A549 (cell line): ENCODE data around the gene VPS18. TPM values are rescaled to one million over a fixed set of nuclear protein-coding genes. Genes with fewer than 3 reads are reported as not detected.

Experiments used
- ATAC-seq, 2 experiments: fragments of 200-7000 bp in 1 of 2; fragments of >200 bp in 1 of 2; cut with Nextera tagmentation in 1 of 2; cut with Tn5 transposase in 1 of 2; 3 replicates each; pipeline versions ENCODE4 v1.8.0 to v1.9.1; 2018 to 2020; ENCODE audit warnings: mild to moderate bottlenecking in 1 of 2, moderate library complexity in 1 of 2
- CTCF ChIA-PET: fragments of 300-600 bp; sonication (Branson Sonifier 250); formaldehyde crosslinking; extraction: SDS; loops from one replicate; lab custom pipeline; 2021; ENCODE audit warnings: antibody characterized with exemption, inconsistent platforms; lab: Yijun Ruan, JAX
- POLR2A ChIA-PET: fragments of 350-600 bp; formaldehyde crosslinking; extraction: SDS; loops from one replicate; lab custom pipeline; 2021; ENCODE audit warnings: antibody characterized with exemption, inconsistent platforms; lab: Yijun Ruan, JAX
- DNase-seq, 2 experiments: peaks; one replicate each; pipeline versions ENCODE4 v3.0.0 to v3.0.0-alpha.2; 2011 to 2016; ENCODE audit warnings: low read depth in 1 of 2, low spot score in 1 of 2
- FAIRE-seq: peaks from 2 replicates; lab custom pipeline; 2011; peaks lifted over from hg19 to GRCh38; lab: Jason Lieb, UNC
- H3K27ac ChIP-seq, 2 experiments: fragments of >200 bp; sonication (Bioruptor Twin); formaldehyde crosslinking; 3 replicates each; pipeline ENCODE4 v1.5.1; 2016 to 2017
- H3K4me1 ChIP-seq: fragments of >200 bp; sonication (Bioruptor Twin); formaldehyde crosslinking; 3 replicates; pipeline ENCODE4 v1.6.1; 2016
- H3K4me2 ChIP-seq: fragments of >200 bp; sonication (Bioruptor Twin); formaldehyde crosslinking; 3 replicates; pipeline ENCODE4 v1.6.1; 2016
- H3K4me3 ChIP-seq: fragments of >200 bp; sonication (Bioruptor Twin); formaldehyde crosslinking; 3 replicates; pipeline ENCODE4 v1.5.1; 2016
- H3K9me3 ChIP-seq: fragments of >200 bp; sonication (Bioruptor Twin); formaldehyde crosslinking; 3 replicates; pipeline ENCODE4 v1.6.1; 2016
- BHLHE40 ChIP-seq: IDR thresholded peaks from 2 replicates; pipeline ENCODE4 v1.6.1; 2012; ENCODE audit warnings: low read depth, low read length, inconsistent platforms
- CBX2 ChIP-seq: fragments of 200-600 bp; sonication (generic); IDR thresholded peaks from 2 replicates; pipeline ENCODE4 v1.6.1; 2016; ENCODE audit warnings: low read depth, mild to moderate bottlenecking, borderline replicate concordance
- CBX8 ChIP-seq: fragments of 200-600 bp; sonication (generic); IDR thresholded peaks from 2 replicates; pipeline ENCODE4 v1.6.1; 2016
- CEBPB ChIP-seq, 2 experiments: fragments of >200 bp in 1 of 2; sonication (Bioruptor Twin) in 1 of 2; formaldehyde crosslinking in 1 of 2; IDR thresholded peaks; 2 replicates each; pipeline ENCODE4 v1.6.1; 2012 to 2016
- CHD2 ChIP-seq: fragments of 150-350 bp; IDR thresholded peaks from 2 replicates; pipeline ENCODE4 v1.6.1; 2014; ENCODE audit warnings: low read length; ENCODE audit not compliant: partially characterized antibody
- ESRRA ChIP-seq: fragments of 150-350 bp; IDR thresholded peaks from 2 replicates; pipeline ENCODE4 v1.6.1; 2014; ENCODE audit warnings: mild to moderate bottlenecking, low read length, borderline replicate concordance
- FOXS1 ChIP-seq: fragments of 250-450 bp; sonication (Bioruptor Pico); IDR thresholded peaks from 2 replicates; pipeline ENCODE4 v1.5.0; 2020; ENCODE audit warnings: mild to moderate bottlenecking, moderate library complexity
- HEYL ChIP-seq: fragments of 250-450 bp; sonication (Bioruptor Pico); IDR thresholded peaks from 2 replicates; pipeline ENCODE4 v1.8.0; 2021; ENCODE audit warnings: mild to moderate bottlenecking, moderate library complexity
- HOXA7 ChIP-seq: fragments of 250-450 bp; sonication (Bioruptor Pico); IDR thresholded peaks from 2 replicates; pipeline ENCODE4 v1.5.0; 2020; ENCODE audit warnings: mild to moderate bottlenecking, moderate library complexity
- HOXB5 ChIP-seq: fragments of 250-450 bp; sonication (Bioruptor Pico); IDR thresholded peaks from 2 replicates; pipeline ENCODE4 v1.5.0; 2020; ENCODE audit warnings: mild to moderate bottlenecking, moderate library complexity
- JUN ChIP-seq, 2 experiments: fragments of >200 bp; sonication (Bioruptor Twin); formaldehyde crosslinking; IDR thresholded peaks; 2 replicates in 1 of 2; 3 replicates in 1 of 2; pipeline ENCODE4 v1.6.1; 2016 to 2017
- JUNB ChIP-seq: fragments of >200 bp; sonication (Bioruptor Twin); formaldehyde crosslinking; IDR thresholded peaks from 2 replicates; pipeline ENCODE4 v1.6.1; 2016
- MAZ ChIP-seq: fragments of 150-350 bp; IDR thresholded peaks from 2 replicates; pipeline ENCODE4 v1.6.1; 2014; ENCODE audit warnings: antibody characterized with exemption, low read depth, low read length, borderline replicate concordance
- NFE2L2 ChIP-seq: fragments of 150-350 bp; conservative IDR thresholded peaks from 2 replicates; pipeline ENCODE4 v1.6.1; 2014; ENCODE audit warnings: low read length
- NR3C1 ChIP-seq: fragments of >200 bp; sonication (Bioruptor Twin); formaldehyde crosslinking; IDR thresholded peaks from 3 replicates; pipeline ENCODE4 v1.6.1; 2017
- PHF8 ChIP-seq: fragments of 200-600 bp; sonication (generic); IDR thresholded peaks from 2 replicates; pipeline ENCODE4 v1.6.1; 2016; ENCODE audit warnings: low read depth, mild to moderate bottlenecking, antibody characterized with exemption, moderate library complexity, borderline replicate concordance
- POLR2A ChIP-seq: IDR thresholded peaks from 2 replicates; pipeline ENCODE4 v1.6.1; 2012; ENCODE audit warnings: mild to moderate bottlenecking, low read length
- POLR2AphosphoS2 ChIP-seq: conservative IDR thresholded peaks from 2 replicates; pipeline ENCODE4 v1.6.1; 2012; ENCODE audit warnings: low read length, improper control_type of control experiment, inconsistent platforms
- RAD21 ChIP-seq, 2 experiments: fragments of >200 bp in 1 of 2; sonication (Bioruptor Twin) in 1 of 2; formaldehyde crosslinking in 1 of 2; IDR thresholded peaks in 1 of 2; conservative IDR thresholded peaks in 1 of 2; 2 replicates in 1 of 2; 3 replicates in 1 of 2; pipeline ENCODE4 v1.6.1; 2012 to 2018; ENCODE audit warnings: inconsistent platforms in 1 of 2
- RARB ChIP-seq: fragments of 250-450 bp; sonication (Bioruptor Pico); IDR thresholded peaks from 2 replicates; pipeline ENCODE4 v1.8.0; 2021; ENCODE audit warnings: mild to moderate bottlenecking, moderate library complexity
- SMC3 ChIP-seq: fragments of >200 bp; sonication (Bioruptor Twin); formaldehyde crosslinking; IDR thresholded peaks from 3 replicates; pipeline ENCODE4 v1.6.1; 2018; ENCODE audit warnings: inconsistent platforms
- SREBF2 ChIP-seq: fragments of 450-650 bp; IDR thresholded peaks from 2 replicates; pipeline ENCODE4 v1.6.1; 2014; ENCODE audit warnings: mild to moderate bottlenecking, moderate library complexity
- TFCP2L1 ChIP-seq: fragments of 250-450 bp; sonication (Bioruptor Pico); IDR thresholded peaks from 2 replicates; pipeline ENCODE4 v1.5.0; 2021; ENCODE audit warnings: mild to moderate bottlenecking
- ZC3H11A ChIP-seq: fragments of 450-650 bp; IDR thresholded peaks from 2 replicates; pipeline ENCODE4 v1.6.1; 2014; ENCODE audit warnings: antibody characterized with exemption, mild to moderate bottlenecking
- ZNF302 ChIP-seq: fragments of 250-450 bp; sonication (Bioruptor Pico); IDR thresholded peaks from 2 replicates; pipeline ENCODE4 v1.9.0; 2021; ENCODE audit warnings: inconsistent platforms, mild to moderate bottlenecking, moderate library complexity
- WGBS: methylation state at CpG from one replicate; pipeline ENCODE4 v1.1.6; 2017; ENCODE audit errors: missing lambda C conversion rate; 5-methylcytosine and 5-hydroxymethylcytosine counted together
- polyA plus RNA-seq, 4 experiments: library from polyadenylated mRNA; depleted of rRNA in 3 of 4; stranded (reverse); fragments of >200 nt; fragmentation: RNase III in 1 of 4; extraction: RNeasy Plus Mini Kit Qiagen cat#74134 plus additional on column Dnase treatment in 1 of 4; gene quantifications; 2 replicates in 3 of 4; 3 replicates in 1 of 4; pipeline ENCODE4 v1.2.3, GENCODE V29; 2011 to 2017
- TF ChIP-seq, protein P1 (sequence below): fragments of 200-600 bp; sonication (generic); IDR thresholded peaks from 2 replicates; pipeline ENCODE4 v1.6.1; 2016; ENCODE audit warnings: antibody characterized with exemption, mild to moderate bottlenecking, moderate library complexity
- TF ChIP-seq, protein P2 (sequence below): fragments of >200 bp; sonication (Bioruptor Twin); formaldehyde crosslinking; IDR thresholded peaks from 3 replicates; pipeline ENCODE4 v1.6.1; 2016
- TF ChIP-seq, protein P3 (sequence below): fragments of >200 bp; sonication (Bioruptor Twin); formaldehyde crosslinking; IDR thresholded peaks from 3 replicates; pipeline ENCODE4 v1.5.1; 2016
- TF ChIP-seq, protein P4 (sequence below): fragments of 450-650 bp; IDR thresholded peaks from 2 replicates; pipeline ENCODE4 v1.6.1; 2014; ENCODE audit warnings: antibody characterized with exemption
- TF ChIP-seq, protein P5 (sequence below): IDR thresholded peaks from 2 replicates; pipeline ENCODE4 v1.6.1; 2012; ENCODE audit warnings: low read depth, borderline replicate concordance
- TF ChIP-seq, protein P6 (sequence below): IDR thresholded peaks from 2 replicates; pipeline ENCODE4 v1.6.1; 2012

Gene VPS18
- polyA plus RNA-seq, 2 of the 4 experiments (the other 2 are of a cell fraction) = 9.0 to 15.2 TPM

DNA sequence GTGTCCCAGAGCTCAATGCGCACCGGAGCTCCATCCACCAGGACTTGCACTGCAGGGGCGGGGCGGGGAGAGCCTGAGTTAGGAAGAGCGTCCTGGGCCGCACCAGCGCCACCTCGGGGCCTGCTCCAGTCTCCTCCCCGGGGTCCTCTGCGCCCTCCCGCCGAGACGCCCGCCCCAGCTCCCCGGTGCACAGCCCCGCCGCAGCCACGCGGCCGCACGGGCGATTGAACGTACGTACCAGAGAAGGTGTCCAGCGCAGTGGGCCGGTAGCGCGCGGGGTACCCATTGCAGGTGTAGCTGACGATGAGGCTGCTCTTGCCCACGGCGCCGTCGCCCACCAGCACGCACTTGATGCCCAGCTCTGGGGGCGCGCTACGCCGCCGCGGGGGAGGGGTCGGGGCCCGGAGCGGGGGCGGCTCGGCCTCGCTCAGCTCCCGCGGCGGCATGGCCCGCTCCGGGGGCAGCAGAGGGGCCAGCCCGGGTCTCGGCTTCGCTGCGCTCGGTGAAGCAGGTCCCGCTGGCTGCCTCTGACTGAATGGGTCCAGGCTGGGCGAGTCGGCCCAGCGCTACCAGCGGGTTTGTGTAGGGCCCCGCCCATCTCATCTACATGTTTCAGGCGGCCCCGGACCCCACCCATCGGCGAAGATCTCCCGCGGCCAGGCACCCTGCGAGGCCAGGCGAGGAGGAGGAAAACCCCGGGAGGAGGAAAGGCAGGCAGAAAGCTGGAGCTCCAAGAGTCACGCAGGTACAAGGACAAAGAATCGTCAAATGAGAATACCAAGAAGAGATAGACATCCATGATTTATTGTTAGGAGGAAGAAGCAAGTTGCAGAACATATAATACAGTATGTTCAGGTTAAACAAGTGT lies 20.3 kb upstream of the VPS18 start, which contains the start of gene RHOV:
TSS of gene RHOV (minus strand) at position 541 of the 868 bp plus-strand sequence. CDS start at position 446, 95 bp downstream.
- WGBS = 2% methylated on average over 11 of the region's 74 CpGs
- DNase-seq (peak; percentile 76 to 83), ATAC-seq (peak; percentile 95 to 96), FAIRE-seq (no peak)
- no peak for TF ChIP-seq HOXA7 (CRISPR knock-in tag)
- peak in 1 of 2 experiments; percentile 66; a peak in 2 of 5 replicates for TF ChIP-seq JUN (IDR thresholded peaks at IDR 0.05)
- TF ChIP-seq NR3C1 = no peak
- TF ChIP-seq, protein P1, sequence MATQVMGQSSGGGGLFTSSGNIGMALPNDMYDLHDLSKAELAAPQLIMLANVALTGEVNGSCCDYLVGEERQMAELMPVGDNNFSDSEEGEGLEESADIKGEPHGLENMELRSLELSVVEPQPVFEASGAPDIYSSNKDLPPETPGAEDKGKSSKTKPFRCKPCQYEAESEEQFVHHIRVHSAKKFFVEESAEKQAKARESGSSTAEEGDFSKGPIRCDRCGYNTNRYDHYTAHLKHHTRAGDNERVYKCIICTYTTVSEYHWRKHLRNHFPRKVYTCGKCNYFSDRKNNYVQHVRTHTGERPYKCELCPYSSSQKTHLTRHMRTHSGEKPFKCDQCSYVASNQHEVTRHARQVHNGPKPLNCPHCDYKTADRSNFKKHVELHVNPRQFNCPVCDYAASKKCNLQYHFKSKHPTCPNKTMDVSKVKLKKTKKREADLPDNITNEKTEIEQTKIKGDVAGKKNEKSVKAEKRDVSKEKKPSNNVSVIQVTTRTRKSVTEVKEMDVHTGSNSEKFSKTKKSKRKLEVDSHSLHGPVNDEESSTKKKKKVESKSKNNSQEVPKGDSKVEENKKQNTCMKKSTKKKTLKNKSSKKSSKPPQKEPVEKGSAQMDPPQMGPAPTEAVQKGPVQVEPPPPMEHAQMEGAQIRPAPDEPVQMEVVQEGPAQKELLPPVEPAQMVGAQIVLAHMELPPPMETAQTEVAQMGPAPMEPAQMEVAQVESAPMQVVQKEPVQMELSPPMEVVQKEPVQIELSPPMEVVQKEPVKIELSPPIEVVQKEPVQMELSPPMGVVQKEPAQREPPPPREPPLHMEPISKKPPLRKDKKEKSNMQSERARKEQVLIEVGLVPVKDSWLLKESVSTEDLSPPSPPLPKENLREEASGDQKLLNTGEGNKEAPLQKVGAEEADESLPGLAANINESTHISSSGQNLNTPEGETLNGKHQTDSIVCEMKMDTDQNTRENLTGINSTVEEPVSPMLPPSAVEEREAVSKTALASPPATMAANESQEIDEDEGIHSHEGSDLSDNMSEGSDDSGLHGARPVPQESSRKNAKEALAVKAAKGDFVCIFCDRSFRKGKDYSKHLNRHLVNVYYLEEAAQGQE = no peak
- TF ChIP-seq, protein P2, sequence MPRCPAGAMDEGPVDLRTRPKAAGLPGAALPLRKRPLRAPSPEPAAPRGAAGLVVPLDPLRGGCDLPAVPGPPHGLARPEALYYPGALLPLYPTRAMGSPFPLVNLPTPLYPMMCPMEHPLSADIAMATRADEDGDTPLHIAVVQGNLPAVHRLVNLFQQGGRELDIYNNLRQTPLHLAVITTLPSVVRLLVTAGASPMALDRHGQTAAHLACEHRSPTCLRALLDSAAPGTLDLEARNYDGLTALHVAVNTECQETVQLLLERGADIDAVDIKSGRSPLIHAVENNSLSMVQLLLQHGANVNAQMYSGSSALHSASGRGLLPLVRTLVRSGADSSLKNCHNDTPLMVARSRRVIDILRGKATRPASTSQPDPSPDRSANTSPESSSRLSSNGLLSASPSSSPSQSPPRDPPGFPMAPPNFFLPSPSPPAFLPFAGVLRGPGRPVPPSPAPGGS = 0 out of 3 replicates have a peak, but pooled peaks have one; percentile 20
- TF ChIP-seq, protein P3, sequence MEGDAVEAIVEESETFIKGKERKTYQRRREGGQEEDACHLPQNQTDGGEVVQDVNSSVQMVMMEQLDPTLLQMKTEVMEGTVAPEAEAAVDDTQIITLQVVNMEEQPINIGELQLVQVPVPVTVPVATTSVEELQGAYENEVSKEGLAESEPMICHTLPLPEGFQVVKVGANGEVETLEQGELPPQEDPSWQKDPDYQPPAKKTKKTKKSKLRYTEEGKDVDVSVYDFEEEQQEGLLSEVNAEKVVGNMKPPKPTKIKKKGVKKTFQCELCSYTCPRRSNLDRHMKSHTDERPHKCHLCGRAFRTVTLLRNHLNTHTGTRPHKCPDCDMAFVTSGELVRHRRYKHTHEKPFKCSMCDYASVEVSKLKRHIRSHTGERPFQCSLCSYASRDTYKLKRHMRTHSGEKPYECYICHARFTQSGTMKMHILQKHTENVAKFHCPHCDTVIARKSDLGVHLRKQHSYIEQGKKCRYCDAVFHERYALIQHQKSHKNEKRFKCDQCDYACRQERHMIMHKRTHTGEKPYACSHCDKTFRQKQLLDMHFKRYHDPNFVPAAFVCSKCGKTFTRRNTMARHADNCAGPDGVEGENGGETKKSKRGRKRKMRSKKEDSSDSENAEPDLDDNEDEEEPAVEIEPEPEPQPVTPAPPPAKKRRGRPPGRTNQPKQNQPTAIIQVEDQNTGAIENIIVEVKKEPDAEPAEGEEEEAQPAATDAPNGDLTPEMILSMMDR = peak; percentile 40
- TF ChIP-seq ZC3H11A = no peak
- TF ChIP-seq TFCP2L1 (CRISPR knock-in tag) = no peak
- TF ChIP-seq CBX8 = no peak
- TF ChIP-seq, protein P4, sequence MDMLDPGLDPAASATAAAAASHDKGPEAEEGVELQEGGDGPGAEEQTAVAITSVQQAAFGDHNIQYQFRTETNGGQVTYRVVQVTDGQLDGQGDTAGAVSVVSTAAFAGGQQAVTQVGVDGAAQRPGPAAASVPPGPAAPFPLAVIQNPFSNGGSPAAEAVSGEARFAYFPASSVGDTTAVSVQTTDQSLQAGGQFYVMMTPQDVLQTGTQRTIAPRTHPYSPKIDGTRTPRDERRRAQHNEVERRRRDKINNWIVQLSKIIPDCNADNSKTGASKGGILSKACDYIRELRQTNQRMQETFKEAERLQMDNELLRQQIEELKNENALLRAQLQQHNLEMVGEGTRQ = no peak
- TF ChIP-seq BHLHE40 = no peak
- TF ChIP-seq PHF8 = peak; percentile 72; the same call in 1 of the 2 replicates
- TF ChIP-seq ESRRA = no peak
- no peak for TF ChIP-seq HEYL
- TF ChIP-seq POLR2AphosphoS2 = no peak
- TF ChIP-seq RARB = no peak
- TF ChIP-seq ZNF302 = no peak
- TF ChIP-seq SREBF2 = no peak
- TF ChIP-seq, protein P5, sequence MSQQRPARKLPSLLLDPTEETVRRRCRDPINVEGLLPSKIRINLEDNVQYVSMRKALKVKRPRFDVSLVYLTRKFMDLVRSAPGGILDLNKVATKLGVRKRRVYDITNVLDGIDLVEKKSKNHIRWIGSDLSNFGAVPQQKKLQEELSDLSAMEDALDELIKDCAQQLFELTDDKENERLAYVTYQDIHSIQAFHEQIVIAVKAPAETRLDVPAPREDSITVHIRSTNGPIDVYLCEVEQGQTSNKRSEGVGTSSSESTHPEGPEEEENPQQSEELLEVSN = no peak
- TF ChIP-seq POLR2A = peak; percentile 57
- no peak for TF ChIP-seq HOXB5 (CRISPR knock-in tag)
- TF ChIP-seq CEBPB (IDR thresholded peaks at IDR 0.05) = no peak
- TF ChIP-seq, protein P6, sequence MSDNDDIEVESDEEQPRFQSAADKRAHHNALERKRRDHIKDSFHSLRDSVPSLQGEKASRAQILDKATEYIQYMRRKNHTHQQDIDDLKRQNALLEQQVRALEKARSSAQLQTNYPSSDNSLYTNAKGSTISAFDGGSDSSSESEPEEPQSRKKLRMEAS = peak; percentile 69; the same call in 1 of the 2 replicates
- TF ChIP-seq FOXS1 (CRISPR knock-in tag) = no peak
- no peak; the same call in 1 of the 2 replicates for TF ChIP-seq MAZ
- TF ChIP-seq CBX2 = no peak
- no peak for TF ChIP-seq CHD2
- peak; percentile 48 for TF ChIP-seq SMC3
- peak; percentile 26 to 36; a peak in 3 of 5 replicates for TF ChIP-seq RAD21 (conservative IDR thresholded peaks at IDR 0.05 in 1 of 2, IDR thresholded peaks at IDR 0.05 in 1 of 2)
- no peak for TF ChIP-seq JUNB
- TF ChIP-seq NFE2L2 = no peak
- ChIA-PET POLR2A (interaction anchor here (0.9 to 1.7 kb wide), 7 partner anchors 10 to 21 kb away, joined by 4 to 17 read pairs (median 5); partner anchors contain the start of gene VPS18), CTCF (interaction anchor here (0.9 to 6.4 kb wide), 15 partner anchors 8 to 179 kb away, joined by 3 to 42 read pairs (median 4); partner anchors contain the start of genes GCHFR, PPP1R14D, RAD51 and VPS18)
- Histone ChIP-seq H3K4me3 (peak within 1 kb of the TSS; percentile 92), H3K9me3 (no peaks in the 10 kb centered on the region), H3K27ac (peak within 1 kb of the TSS; percentile 93 to 99), H3K4me2 (peak within 1 kb of the TSS; percentile 94), H3K4me1 (peaks cover 18% of the 10 kb centered on the region)
